Renal cortical epithelial cell (primary cell): ENCODE data around the gene PFDN1. TPM values are rescaled to one million over a fixed set of nuclear protein-coding genes. Genes with fewer than 3 reads are reported as not detected.
A peak's percentile ranks its signal among the peaks of the same experiment; 100 is the strongest.

ENCODE experiments used
- DNase-seq: peaks from one replicate; pipeline ENCODE4 v3.0.0-alpha.2; 2011; ENCODE audit warnings: low read depth
- total RNA-seq: library from RNA; depleted of rRNA; stranded (reverse); fragments of >200 nt; gene quantifications from 2 replicates; pipeline ENCODE4 v1.2.3, GENCODE V29; 2014

PFDN1 gene
- total RNA-seq, 1 donor from 2014 or later: 76.4 TPM

GRCh38 chr5:140296289-140296688, 6.6 kb downstream of the PFDN1 start:
- no peak for DNase-seq

DNA sequence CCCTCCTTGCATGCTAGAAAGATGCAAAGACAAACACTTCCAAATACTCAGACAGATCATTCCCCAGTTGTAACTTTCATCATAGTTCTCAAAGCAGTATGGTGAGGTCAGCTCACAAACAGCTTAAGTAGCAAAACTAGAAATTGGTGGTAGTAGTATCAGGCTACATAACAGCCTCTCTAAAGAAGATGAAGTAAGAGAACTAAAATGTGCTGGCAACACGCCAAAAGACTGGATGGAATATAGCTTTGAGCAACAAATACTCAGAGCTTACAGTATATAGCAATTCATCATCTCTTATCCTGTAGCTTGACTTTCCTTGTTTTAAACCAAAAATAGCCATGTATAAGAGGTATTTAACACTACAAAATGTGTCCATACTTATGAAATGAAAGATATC, 7.5 kb downstream of the PFDN1 start:
- peak; percentile 85 for DNase-seq

- no peak for DNase-seq
Measured at GRCh38 chr5:140294753-140295152, 8.1 kb downstream of the PFDN1 start.

GRCh38 chr5:140293849-140294100, 9.1 kb downstream of the PFDN1 start:
- DNase-seq: no peak

DNA sequence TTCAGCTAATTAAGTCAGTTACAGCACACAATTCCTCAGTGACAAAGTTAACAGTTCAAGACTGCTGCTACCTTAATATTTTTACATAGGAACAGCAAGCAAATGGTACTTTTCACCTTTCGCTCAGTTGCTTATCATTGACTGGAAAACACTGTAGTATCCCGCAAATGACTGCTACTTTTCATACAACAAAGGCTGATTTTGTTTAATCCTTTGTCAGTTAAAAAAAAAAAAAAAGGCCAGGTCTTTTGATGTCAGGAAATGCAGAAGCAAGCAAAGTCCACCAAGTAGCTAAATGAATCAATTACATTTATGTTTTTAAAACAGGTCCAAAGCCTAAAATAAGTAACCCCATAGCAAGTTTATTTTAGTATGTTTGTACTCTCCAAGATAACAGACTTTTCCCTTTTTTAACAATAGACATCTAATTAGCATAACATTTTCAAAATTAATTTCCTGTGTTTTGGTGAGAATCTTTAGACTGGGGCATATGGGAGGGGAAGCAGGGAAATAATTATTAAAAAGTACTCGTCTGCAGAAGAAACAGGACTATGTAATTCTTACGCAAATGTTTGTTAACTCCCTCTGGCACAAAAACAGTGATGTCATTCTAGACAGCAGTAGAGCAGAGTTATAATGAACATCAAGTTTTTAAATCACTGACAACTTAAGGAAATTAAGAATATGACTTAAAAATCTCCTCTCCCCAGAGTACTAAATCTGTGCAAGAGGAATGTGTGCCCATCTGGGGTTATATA, 9.6 kb downstream of the PFDN1 start:
- peak; percentile 31 for DNase-seq

DNA sequence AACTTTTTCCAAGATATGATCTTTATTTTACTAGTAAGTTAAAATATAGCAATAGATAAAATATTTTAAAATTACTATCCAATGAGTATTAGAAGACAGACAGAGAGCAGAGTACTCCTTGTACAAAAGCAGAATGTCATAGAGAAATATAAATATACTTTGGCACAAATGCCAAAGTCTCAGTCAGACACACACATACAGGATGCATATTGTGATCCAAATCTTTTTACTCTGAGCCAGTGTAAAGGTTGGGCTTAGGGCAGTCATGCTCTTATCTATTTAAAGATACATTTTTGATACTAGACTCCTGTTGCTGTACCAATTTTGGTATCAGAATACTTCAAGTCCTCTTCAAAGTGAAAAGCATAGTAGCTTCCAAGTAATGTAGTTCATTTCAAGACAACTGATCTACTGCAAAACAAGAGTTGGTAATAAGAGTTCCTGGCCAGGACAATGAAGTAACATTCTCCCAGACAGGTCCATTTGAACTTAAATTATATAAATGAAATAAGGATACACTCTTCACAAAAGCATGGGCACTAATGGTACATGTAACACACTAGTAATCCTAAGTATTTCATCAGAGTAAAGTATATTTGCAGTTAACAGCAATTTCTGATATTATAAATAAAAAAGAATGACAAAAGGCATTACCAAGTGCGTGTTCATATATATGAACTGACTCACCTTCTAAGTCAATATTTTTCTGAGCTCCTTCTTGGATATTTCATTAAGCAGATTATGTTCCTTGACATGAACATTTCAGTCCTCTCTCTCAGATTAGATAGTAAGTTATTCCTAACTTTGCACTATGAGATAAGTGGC, 10.5 kb downstream of the PFDN1 start:
- DNase-seq: no peak

DNA sequence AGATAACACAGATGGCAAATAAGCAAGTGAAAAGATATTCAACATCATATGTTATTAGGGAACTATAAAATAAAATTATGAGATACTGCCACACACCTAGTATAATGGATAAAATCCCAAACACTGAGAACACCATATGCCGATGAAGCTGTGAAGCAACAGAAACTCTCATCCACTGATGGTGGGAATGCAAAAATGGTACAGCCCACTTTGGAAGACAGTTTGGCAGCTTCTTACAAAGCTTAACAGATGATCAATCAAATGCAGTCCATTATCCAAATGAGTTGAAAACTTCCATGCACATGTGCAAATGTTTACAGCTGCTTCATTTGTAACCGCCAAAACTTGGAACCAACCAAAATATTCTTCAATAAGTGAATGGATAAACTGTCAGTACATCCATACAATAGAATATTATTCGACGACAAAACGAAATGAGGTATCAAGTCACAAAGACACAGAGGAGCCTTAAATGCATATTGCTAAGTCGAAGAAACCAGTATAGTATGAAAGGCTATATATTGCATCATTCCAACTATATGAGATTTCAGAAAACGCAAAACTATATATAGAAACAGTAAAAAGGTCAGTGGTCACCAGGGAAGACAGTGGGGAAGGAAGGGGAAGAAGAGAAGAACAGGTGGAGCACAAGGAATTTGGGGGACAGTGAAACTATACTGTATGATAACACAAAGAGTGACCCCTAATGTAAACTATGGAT, 14.9 kb downstream of the PFDN1 start:
- DNase-seq: no peak

- DNase-seq: no peak
Measured at GRCh38 chr5:140286424-140286823, 16.5 kb downstream of the PFDN1 start.

GRCh38 chr5:140284013-140284412, 18.9 kb downstream of the PFDN1 start:
- DNase-seq: no peak

DNA sequence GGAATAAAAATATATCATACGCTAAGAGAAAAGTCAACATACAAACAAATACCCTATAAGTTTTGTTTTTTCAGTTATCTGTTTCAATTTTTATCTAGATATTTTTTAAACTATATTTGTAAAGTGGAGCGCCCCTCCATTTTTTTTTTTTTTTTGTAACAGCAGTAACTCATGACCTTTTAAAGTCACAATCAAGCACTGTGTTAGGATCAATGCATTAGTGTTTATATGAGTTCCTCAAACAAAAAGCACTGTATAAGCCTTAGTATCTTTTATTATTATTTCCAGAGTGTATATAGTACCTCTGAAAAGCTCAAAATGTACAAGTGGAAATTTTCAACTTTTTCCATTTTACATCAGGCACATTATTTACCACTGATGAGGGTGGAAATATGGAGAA, 20.6 kb downstream of the PFDN1 start:
- no peak for DNase-seq

DNA sequence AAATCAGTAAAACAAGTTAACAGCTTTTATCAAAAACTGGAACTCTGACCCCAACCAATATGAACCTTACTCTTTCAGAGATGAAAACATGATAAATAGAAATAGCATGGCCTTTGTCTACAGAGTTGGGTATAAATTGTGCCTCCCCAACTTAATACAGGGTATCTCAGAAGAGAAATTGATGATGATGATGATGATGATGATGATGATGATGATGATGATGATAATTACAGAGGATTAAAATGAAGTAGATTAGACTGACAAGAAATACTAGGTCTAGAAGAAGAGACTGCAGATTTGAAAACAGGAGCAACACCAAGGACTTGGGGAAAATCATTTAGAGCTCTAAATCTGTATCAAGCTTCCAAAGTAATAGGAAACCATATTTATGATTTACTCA, 27.1 kb downstream of the PFDN1 start:
- no peak for DNase-seq

- no peak for DNase-seq
Measured at GRCh38 chr5:140273401-140273877, 29.5 kb downstream of the PFDN1 start.

DNA sequence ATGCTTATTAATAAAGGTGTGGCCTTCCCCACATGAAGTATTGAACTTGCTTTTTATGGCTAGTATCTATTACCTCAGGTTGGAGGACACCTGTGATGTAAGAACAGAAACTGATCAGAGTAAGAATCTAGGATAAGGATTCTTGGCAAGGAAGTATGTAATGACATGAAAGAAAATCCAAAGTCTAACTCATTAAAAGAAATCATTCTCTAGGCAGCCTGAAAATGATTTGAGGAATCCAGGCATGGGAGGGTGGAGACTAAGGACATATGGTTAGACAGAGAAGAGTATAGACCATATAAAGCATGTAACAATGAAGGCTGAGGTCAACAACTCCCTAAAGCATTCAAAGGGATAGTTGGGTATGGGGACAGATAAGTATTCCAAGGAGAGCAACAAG, 32.9 kb downstream of the PFDN1 start:
- DNase-seq: no peak

DNA sequence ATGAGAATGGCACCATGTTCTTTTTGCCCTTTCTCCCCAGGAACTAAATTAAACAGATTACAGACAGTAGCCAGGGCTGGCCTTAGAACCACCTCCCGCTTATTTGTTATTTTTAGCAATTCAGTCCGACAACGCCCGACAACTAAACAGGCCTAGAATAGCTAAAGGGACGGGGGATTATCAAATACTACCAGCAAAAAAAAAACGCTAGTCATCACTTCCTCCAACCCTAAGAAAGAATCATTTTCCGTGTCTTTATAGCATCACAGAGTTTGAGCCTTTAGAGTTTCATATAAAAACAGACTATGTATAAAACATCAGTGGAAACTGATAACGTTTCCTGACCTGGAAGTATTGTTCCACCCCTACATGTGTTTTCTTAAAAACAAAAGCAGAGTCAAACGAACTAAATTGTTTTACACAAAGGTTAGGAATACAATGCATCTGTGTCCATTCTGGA, 35.3 kb downstream of the PFDN1 start:
- DNase-seq: no peak

DNA sequence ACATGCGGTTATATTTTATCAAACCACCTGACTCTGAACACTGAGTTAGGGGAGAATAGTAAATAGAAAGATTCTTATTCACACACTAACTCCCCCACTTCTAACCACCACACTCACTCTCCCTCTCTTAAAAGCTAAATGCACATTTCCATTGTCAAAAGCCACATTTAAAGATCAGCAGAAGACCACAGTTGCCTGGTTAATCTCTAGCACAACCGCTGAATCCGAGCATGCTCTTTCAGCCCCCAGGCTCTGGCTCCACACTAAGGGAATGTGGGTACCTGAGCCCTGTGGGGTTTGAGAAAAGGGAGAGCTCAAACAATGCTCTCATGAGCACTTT, 35.7 kb downstream of the PFDN1 start:
- DNase-seq: no peak

DNA sequence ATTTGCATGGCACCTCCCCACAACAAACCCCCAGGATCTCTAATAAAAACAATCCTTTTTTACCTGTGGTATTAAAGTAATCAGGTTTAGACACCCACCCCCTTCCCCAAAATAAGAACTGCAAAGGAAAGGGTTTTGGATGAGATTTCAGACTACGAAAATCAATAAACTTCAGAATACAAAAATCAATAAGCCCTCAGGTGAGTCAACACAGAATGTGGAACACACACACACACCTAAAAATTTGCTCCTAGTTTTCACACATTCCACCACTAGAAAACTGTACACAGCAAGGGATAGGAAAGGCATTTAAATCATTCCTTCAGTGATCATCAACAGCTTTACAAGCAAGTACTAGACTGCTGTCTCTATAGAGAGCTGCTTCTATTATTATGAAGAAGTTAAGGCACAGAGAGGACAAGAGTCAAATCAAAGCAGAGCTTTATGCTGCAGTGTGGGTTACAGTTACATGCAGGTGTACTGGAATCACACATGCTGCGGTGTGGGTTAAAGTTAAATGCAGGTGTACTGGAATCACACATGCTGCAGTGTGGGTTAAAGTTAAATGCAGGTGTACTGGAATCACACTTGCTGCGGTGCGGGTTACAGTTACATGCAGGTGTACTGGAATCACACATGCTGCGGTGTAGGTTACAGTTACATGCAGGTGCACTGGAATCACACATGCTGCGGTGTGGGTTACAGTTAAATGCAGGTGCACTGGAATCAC, 36.3 kb downstream of the PFDN1 start:
- no peak for DNase-seq

DNA sequence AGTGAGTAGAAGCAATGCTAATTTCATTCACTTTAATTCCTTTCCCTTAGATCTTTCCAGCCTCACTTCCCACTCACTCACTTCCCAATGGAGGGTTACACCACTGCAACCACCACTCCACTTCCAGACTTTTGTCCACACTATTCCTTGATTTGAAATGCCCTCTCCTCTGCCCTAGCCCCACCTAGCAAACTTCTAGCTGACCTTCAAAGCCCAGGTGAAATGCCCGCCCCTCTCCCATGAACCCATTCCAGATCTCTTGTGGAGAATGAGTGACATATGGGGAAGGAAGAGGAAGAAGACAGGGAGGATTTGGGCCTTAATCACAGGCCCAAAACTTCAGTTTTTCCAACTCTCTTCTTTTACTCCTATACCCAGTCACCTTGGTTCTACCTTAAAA, 37.1 kb downstream of the PFDN1 start:
- DNase-seq: no peak

- no peak for DNase-seq
Measured at GRCh38 chr5:140262839-140263238, 40.1 kb downstream of the PFDN1 start.

- no peak for DNase-seq
Measured at GRCh38 chr5:140262221-140262620, 40.7 kb downstream of the PFDN1 start.

DNA sequence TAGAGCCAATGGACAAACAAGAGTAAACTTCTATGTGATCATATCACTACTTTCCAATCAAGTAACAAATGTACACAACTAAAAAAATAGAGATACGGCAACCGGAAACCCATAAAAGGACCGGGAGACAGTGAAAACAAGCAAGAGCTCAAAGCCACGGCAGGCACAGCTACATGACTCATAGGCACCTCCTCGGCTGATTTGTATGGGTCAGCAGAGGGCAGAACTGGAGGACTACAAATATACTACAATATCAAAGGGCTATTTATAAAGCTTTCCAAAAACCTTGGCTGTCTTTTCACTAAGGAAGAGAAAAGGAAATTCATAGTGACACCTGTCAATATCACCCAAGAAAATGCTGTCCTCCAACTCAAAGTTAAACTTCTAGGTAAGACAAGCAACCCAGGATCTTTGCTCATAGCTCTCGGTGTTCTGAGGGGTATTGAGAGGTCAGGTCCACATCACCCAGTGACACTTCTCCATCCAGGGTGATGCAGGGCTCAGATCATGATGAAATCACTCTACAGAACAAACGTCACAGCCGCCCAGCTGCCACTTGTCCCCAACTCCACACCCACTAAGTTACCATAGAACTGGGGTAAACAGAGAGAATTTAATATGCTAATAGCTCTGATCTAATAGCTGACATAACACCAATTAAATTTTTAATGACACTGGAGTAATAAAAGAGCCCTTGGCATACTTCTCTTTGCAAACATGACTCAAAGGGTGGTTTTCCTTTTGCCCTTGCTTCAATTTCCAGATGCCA, 41.3 kb downstream of the PFDN1 start:
- peak; percentile 95 for DNase-seq

- DNase-seq: no peak
Measured at GRCh38 chr5:140260089-140260656, 42.7 kb downstream of the PFDN1 start.
